GM18867 (cell line): ENCODE results near the gene HAND1.
A peak's percentile ranks its signal among the peaks of the same experiment; 100 is the strongest.

Source experiments
- ATAC-seq: cut with Tn5 transposase; IDR thresholded peaks from one replicate; pipeline ENCODE4 v1.9.1; 2021; ENCODE audit warnings: mild to moderate bottlenecking, moderate library complexity; ENCODE audit not compliant: unreplicated experiment

HAND1 gene

DNA sequence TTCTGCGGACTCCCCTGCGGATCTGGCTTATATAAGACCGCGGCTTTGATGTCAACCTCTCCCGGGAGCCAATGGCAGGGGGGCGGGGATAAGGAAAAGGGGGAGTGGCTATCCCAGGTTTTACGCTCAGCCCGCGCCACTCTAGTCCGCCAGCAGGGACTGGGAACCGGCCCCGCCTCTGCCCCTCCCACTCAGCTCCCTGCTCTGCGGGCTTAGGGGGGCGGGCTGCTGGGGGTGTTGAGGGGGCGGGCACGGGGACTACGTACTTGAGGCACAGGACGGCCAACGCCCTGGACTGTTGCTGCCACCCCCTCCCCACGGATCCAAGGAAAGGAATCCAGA, at the start of gene HAND1:
TSS of gene HAND1 (minus strand) at position 4 of the 342 bp plus-strand sequence. CDS start 219 bp downstream, outside the sequence.
- ATAC-seq = no peak

DNA sequence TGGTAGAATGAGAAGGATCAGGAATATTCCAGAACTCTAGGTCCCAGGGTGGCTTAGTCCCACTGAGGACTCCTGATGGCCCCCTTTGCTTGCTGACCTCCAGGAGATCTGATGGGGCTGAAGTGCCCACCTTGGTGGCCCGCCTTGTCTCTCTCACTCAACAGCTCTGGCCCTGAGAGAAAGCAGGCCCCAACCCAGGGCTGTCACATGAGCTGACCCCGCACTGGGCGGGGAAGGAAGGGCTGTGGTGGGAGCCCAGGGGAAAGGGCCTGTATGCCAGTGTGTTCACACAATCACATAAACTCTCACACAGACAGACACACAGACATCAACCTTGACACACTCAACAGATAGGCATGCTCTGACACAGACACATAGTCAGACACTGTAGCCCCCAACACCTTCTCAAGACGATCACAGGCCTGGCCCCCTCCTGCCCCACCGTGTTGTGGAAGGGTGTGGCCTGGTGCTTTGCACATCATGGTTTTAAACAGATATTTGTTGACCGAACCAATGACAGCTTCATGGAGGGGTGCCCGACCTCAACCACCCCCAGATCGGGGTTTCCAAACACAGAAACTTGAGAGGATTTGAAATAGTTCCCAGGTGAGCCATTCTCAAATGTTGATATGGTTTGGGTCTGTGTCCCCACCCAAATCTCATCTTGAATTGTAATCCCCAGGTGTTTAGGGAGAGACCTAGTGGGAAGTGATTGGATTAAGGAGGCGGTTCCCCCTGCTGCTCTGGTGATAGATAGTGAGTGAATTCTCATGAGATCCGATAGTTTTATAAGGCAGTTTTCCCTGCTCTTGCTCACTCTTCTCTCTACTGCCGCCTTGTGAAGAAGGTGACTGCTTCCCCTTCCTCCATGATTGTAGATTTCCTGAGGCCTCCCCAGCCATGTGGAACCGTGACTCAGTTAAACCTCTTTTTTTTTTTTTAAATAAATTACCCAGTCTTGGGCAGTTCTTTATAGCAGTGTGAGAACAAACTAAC, 48.5 kb upstream of the HAND1 start:
- no peak for ATAC-seq

DNA sequence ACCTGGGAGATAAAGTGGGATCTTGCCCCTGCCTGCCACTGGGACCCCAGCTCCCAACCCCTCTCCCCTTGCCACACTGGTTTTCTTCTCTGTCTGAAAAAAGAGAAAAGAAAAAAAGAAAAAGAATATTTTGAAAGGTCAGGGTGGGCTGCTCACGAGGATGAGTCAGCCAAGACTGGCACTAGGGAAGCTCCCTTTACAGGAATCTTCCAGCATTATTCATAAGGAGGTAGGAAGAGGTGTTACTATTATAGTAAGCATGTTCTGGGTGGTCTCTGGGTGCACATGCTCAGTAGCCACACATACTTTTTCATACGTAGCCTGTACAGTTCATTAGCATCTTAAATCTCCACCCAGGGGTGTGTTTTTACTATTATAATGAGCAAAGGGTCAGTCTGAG, 46.8 kb upstream of the HAND1 start:
- ATAC-seq = no peak

DNA sequence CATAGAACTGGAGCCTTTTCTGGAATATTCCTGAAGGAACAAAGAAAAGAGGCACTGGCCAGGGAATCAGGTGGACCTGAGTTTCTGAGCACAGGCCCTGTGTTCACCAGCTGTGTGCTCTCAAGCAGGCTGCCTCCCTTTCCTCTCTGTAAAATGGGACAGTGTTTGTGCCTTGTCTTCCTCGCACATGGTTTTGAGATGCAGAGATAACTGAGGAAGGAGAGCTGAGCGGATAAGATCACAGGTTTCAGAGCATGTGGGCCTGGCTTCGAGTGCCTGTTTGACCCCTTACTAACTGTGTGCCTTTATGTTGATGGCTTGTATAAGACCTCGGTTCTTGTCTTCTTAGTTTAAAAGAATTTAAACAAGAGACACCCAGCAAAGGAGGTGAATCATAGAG, 46.2 kb upstream of the HAND1 start:
- no peak for ATAC-seq

DNA sequence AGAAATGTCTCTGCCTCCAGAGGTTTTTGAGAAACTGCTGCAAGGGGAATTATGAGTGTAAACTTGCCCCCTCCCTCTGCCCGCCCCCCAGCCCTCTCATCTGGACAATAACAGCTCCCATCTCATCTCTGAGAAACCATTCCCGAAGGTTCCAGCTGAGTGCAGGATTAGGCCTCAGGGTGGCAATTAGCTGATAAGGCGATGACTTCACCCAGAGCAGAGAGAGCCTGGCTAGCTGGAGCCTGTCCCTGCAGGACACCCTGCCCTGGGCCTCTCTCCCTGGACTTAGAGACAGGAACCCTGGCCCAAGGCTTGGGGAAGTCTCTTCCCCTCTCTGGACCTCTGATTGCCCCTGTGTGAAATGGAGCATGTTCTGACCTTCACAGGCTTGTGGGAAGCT, 45.7 kb upstream of the HAND1 start:
- no peak for ATAC-seq

DNA sequence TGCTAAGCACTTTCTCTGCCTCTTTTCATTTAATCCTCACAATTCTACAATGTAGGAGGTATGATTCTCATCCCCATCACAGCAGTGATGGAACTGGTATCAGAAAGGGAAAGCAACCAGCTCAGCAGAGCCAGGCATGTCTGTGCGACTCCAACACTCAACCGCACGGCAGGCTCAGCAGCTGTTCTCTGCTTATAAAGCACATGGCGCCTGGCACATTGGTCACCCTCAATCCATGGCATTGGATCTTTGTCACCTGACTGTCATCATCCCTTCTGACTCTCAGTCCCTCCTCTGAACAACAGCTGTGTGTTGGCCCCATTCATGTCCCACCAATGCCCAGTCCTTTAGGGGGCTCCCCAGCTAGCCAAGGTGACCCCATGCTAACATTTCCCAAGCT, 45.1 kb upstream of the HAND1 start:
- ATAC-seq = no peak

DNA sequence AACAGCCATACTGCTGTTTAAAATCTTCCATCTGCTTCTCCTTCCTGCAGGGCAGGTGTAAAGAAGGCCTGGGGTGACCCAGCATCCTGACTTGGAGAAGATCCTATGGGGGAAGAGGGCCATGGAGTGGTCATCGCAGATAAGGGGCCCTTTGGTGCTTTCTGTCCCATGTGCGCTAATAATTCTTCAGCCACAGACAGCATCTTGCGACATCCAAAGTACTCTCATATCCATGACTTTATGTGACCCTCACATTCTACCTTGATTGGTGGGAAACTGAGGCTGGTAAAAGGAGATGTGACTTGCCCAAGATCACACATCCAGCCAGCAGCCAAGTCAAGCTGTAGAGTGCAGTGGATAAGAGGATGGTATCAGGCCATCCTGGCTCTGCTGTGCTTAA, 44.3 kb upstream of the HAND1 start:
- no peak for ATAC-seq

DNA sequence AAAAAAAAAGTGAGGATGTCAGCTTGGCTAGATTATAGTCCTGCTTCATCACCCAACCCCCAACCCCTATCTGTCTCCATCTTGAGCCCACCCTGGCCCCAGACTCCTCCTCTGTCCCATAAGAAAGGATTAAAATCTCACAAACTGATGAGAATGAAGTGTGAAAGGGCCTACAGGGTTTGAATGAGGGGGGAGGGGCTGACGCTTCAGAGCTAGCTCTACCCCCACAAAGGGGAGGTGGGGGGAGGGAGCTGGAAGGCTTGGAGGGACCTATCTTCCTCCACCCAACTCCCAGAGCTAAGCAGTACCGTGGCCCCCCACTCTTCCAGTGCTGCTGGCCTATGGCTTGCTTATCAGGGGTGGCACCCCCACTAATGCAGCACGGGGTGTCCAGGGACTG, 43.7 kb upstream of the HAND1 start:
- ATAC-seq = no peak

DNA sequence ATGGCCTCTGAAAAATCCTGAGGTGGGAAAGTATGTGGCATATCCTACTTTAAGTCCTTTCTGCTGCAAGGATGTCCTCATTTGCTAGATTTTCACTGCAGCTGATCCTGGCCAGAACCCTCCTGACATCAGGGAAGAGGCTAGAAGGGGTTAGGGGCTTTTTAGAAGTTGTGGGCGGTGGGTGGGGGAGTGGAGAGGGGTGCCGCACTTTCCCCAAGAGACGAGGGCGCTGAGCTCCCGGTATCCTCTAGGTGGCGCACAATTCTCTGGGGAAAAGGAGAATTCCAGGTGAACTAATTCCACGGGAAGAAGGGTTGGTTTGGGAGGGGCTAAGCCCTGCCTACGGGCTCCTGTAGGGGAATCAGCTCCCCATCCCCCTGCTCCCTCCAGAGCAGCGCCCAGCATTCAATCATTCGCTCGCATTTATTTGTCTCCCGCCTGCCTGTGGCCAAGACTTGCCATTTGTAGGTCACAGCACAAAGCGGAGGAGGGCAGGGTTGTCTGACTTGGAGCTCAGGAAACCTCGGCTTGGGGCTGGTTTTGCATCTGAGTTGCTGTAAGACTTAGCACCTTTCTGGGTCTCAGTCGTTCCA, 42.9 kb upstream of the HAND1 start:
- no peak for ATAC-seq

DNA sequence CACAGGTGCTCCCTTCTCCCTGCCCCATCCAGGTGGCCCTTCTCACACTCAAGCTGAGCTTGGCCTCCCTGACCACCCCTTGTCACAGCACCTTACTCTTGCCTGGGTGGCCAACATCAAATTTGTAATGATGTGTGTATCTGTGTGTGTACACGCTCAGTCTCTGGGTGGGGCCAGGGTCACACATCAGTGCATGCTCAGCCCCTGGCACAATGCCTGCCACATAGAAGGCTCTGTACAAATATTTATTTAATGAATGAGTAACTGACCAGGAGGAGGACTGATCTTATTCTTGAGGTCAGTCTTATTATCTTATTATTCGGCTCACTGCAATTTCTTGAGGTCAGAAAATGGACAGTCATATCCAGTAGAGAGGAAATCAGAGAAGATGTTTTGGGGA, 41.3 kb upstream of the HAND1 start:
- ATAC-seq = no peak

DNA sequence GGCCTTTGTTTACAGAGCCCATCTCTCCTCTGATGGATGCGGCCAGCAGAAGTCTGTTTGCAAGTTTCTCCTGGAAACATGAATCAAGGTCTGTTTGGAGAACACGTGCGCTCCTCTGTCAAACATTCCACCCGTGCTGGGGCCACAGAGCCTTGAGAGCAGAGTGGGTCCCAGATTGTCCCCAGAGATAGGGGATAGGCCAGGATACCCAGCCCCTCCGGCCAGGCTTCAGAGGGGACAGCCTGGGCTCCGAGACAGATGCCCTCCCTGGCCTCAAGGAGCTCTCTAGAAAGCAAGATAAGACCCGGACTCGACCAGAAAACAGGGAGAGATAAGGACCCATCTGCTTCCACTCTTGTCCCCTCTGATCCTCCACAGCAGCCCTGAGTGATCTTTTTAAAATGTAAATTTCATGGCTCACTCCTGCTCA, 40.4 kb upstream of the HAND1 start:
- no peak for ATAC-seq

DNA sequence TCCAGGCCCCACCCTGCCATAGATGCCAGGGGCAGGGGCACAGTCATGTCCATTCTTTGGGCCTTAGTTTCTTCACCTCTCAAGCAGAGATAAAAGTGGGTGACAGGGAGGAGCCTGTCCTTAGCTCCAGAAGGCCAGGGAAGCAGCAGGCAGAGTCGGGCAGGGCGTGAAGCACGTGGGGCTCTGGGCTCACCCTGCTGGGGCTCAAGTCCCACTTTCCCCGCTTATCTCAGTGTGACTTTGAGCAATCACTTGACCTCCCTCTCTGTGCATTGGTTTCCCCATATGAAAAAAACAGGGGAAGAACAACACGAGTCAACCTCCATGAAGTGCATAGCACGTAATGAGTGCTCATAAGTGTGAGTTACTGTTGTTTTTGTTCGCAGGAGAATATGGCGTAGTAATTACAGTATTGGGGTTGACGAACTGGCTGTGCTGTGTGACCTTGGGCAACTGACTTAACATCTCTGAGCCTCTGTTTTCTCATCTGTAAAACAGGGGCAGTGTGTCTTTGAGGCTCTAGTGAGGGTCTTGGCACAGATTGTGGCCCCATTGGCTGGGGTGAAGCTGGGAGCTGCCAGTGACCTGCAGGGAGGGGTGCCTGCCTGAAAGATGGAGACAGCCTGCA, 39.9 kb upstream of the HAND1 start:
- ATAC-seq = no peak

DNA sequence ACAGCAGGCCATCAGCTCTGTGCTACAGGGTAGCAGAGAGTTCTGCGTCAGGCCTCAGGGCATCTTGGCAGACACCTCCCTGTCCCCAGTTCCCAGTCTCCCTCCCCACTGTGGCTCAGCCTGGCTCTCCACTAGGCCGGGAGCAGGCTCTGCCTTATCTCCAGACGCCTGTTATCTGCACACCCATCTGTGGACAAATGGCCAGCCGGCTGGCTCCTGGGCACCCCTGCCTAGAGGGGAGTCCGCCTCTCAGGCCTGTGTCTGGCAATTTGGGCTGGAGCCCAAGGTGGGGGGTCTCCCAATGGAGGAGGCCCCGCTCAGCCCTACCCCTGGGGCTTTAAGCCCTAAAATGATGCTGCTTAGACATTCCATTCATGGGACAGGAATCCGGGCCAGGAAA, 39.2 kb upstream of the HAND1 start:
- no peak for ATAC-seq

DNA sequence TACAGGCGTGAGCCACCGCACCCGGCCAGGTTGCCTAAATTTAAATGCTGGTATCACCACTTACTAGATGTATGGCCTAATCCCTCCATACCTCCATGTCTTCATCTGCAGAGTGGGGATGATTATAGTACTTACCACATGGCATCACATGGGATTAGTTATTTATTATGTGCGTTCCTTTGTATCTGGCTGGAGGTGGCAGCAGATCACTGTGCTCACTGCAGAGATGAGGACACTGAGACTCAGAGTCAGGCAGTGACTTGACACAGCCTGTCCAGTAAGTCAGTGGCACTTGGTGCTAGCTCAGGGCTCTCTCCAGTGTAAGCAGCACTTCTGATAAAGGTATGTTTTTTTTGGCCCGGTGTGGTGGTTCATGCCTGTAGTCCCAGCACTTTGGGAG, 38.4 kb upstream of the HAND1 start:
- no peak for ATAC-seq

DNA sequence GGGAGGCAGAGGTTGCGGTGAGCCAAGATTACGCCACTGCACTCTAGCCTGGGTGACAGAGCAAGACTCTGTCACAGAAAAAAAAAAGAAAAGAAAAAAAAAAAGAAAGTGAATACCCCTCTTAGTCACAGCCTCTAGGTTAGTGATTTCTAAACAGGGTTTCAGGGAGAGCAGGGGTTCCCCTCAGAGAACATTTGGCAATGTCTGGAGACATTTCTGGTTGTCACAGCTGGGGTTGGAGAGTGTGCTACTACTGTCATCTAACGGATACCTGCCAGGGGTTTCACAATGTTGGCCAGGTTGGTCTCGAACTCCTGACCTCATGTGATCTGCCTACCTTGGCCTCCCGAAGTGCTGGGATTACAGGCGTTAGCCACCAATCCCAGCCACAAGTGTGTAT, 37.5 kb upstream of the HAND1 start:
- ATAC-seq = peak; percentile 47

DNA sequence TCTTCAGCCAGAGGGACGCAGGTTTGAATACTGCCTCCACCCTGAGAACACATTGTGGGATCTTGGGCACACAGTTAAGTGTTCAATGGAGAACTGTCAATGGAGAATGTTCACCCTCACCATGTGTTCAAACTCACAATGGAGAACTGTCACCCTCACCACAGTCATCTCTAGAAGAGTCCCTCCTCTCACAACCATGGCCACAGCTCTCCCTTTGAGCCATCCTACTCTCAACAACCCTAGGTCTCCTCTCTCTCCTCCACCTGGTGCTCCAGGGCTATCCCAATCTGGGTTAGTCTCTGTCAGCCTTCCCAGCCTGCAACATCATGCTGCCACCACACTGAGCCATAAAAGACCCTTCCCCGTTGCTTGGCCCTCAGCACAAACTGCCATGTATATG, 36.3 kb upstream of the HAND1 start:
- ATAC-seq = peak; percentile 52

DNA sequence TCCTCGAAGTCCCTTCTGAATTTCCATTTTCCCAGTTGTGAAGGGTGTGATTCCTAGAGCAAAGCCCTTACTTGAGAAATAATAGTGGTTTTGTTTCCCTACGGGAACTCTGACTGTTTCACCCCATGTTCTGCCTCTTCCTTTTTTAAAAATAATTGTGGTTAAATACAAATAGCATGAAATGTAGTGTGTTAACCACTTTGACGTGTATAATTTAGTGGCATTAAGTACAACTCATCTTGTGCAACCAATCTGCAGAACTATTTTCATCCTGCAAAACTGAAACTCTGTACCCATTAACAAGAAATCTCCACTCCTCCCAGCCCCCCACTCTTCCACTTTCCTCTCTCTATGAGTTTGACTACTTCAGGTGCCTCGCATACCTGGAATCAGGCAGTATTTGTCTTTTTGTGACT, 35.6 kb upstream of the HAND1 start:
- peak; percentile 65 for ATAC-seq

DNA sequence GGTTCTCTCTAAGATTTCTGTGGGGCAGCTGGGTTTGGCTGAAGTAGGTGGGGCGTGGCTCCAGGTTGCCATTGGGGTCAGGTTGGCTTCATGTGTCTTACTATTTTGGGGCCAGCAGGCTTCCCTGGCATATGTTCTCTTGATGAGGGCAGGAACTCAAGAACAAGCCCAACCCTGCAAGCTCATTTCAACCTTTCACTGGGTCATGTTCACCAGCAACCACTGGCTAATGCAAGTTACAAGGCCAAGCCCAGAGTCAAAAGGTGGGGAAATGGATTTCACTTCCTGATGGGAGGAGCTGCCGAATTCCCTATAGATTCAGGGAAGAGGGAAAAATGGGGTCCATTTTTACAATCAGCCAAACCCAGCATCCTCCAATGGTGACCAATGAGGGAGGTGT, 34.0 kb upstream of the HAND1 start:
- ATAC-seq = no peak

DNA sequence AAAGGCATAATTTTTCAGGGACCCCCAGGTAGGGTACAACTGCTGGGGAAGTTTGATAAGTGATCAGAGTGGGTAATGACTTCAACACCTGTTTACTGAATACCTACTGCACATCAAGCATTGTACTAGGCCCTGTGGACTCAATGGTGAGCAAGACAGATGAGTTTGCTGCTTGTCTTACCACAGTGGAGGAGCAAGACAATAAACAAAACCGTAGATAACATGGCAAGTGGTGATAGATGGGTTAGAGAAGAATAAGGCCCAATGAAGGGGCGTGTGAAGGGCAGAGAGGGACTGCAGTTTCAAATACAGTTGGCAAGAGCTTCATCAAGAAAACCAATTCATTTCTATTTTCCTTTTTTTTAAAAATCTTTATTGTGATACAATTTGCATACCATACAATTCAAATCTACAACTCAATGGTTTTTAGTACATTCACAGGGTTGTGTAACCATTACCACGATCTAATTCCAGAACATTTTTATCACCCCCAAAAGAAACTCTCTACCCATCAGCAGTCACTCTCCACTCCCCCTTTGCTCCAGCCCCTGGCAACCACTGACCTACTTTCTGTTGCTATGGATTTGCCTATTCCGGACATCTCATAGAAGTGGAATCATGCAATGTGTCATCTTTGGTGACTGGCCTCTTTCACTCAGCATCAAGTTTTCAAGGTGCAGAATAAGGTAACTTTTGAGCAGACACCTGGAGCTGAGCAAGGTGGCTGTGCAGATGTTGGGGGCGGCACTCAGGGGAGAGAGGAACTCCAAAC, 31.9 kb upstream of the HAND1 start:
- ATAC-seq = no peak

DNA sequence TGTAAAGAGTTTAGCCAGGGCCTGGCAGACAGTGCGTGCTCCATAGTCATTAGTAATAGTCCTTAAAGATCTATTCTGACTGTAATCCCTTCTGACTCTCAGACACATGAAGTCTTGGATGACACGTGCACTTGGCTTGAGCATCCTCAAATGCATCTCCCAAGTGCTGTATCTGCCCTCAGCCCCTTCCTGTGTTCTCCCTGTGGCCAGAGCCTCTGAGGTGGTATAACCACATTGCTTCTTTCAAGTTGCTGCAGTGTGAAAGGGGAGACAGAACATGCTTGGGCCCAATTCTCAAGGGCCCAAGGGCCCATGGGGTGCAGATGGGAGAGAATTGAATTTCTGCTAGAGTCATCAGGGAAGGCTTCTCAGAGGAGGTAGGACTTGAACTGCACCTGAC, 30.1 kb upstream of the HAND1 start:
- no peak for ATAC-seq

DNA sequence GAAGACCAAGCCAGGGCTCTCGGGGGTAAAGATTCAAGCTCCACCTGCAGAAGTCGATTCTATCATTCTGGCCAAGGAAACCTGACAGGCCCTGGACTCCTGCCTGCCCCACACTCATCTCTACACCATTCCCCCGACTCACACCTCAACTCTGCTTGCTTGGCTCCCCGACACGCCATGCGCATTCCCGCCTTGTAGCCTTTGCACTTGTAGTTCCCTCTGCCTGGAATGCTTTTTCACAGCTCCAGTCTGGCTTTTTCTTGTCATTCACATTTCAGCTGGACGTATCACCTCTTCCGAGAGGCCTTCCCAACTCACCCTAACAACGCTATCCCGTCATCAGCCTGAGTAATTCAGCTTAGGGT, 28.7 kb upstream of the HAND1 start:
- ATAC-seq = no peak
